ENCODE measurements around the gene MS4A6A.
"Not testable (repeated sequence)": the region's sequence is repeated elsewhere in the genome, so short reads cannot be mapped to it uniquely, and the experiment has no call there.

The MS4A6A gene

GRCh38 chr11:60184824-60185511 is 2.1 kb upstream of the MS4A6A start:
- in situ Hi-C loops (cut with MboI; ENCODE audit: low sequenced_read_pairs), result no loop called here

GRCh38 chr11:60183591-60184205 is 815 bp upstream of the MS4A6A start:
- in situ Hi-C loops (cut with MboI; ENCODE audit: low sequenced_read_pairs), result no loop called here

GRCh38 chr11:60175860-60176275 is 7.0 kb downstream of the MS4A6A start:
- in situ Hi-C loops (cut with MboI; ENCODE audit: low sequenced_read_pairs), result no loop called here

GRCh38 chr11:60172011-60172410 is 10.9 kb downstream of the MS4A6A start:
- in situ Hi-C loops (cut with MboI; ENCODE audit: low sequenced_read_pairs), result no loop called here

- in situ Hi-C loops (cut with MboI; ENCODE audit: low sequenced_read_pairs), result no loop called here
Measured at GRCh38 chr11:60170566-60170965, 12.3 kb downstream of the MS4A6A start.

- in situ Hi-C loops (cut with MboI; ENCODE audit: low sequenced_read_pairs), result no loop called here
Measured at GRCh38 chr11:60169264-60169915, 13.5 kb downstream of the MS4A6A start.

GRCh38 chr11:60168306-60168705 is 14.6 kb downstream of the MS4A6A start:
- in situ Hi-C loops (cut with MboI; ENCODE audit: low sequenced_read_pairs), result no loop called here

- in situ Hi-C loops (cut with MboI; ENCODE audit: low sequenced_read_pairs), result no loop called here
Measured at GRCh38 chr11:60165951-60166350, 16.9 kb downstream of the MS4A6A start.

- in situ Hi-C loops (cut with MboI; ENCODE audit: low sequenced_read_pairs), result no loop called here
Measured at GRCh38 chr11:60165538-60165937, 17.3 kb downstream of the MS4A6A start.

- in situ Hi-C loops (cut with MboI; ENCODE audit: low sequenced_read_pairs), result no loop called here
Measured at GRCh38 chr11:60164550-60165075, 18.3 kb downstream of the MS4A6A start.

GRCh38 chr11:60161766-60162165 is 21.1 kb downstream of the MS4A6A start:
- in situ Hi-C loops (cut with MboI; ENCODE audit: low sequenced_read_pairs), result no loop called here

- in situ Hi-C loops (cut with MboI; ENCODE audit: low sequenced_read_pairs), result no loop called here
Measured at GRCh38 chr11:60161107-60161506, 21.8 kb downstream of the MS4A6A start.

- in situ Hi-C loops (cut with MboI; ENCODE audit: low sequenced_read_pairs), result no loop called here
Measured at GRCh38 chr11:60159868-60160267, 23.0 kb downstream of the MS4A6A start.

GRCh38 chr11:60159284-60159683 is 23.6 kb downstream of the MS4A6A start:
- in situ Hi-C loops (cut with MboI; ENCODE audit: low sequenced_read_pairs), result no loop called here

- in situ Hi-C loops (cut with MboI; ENCODE audit: low sequenced_read_pairs), result no loop called here
Measured at GRCh38 chr11:60158636-60159035, 24.2 kb downstream of the MS4A6A start.

GRCh38 chr11:60155931-60156330 is 27.0 kb downstream of the MS4A6A start:
- in situ Hi-C loops (cut with MboI; ENCODE audit: low sequenced_read_pairs), result no loop called here

GRCh38 chr11:60152727-60153126 is 30.2 kb downstream of the MS4A6A start:
- in situ Hi-C loops (cut with MboI; ENCODE audit: low sequenced_read_pairs), result not testable (repeated sequence)

- in situ Hi-C loops (cut with MboI; ENCODE audit: low sequenced_read_pairs), result no loop called here
Measured at GRCh38 chr11:60150279-60150678, 32.6 kb downstream of the MS4A6A start.

- in situ Hi-C loops (cut with MboI; ENCODE audit: low sequenced_read_pairs), result no loop called here
Measured at GRCh38 chr11:60145677-60146076, 37.2 kb downstream of the MS4A6A start.

GRCh38 chr11:60143768-60144167 is 39.1 kb downstream of the MS4A6A start:
- in situ Hi-C loops (cut with MboI; ENCODE audit: low sequenced_read_pairs), result no loop called here

- in situ Hi-C loops (cut with MboI; ENCODE audit: low sequenced_read_pairs), result no loop called here
Measured at GRCh38 chr11:60133917-60134316, 49.0 kb downstream of the MS4A6A start.

GRCh38 chr11:60131912-60132311 is 51.0 kb downstream of the MS4A6A start:
- in situ Hi-C loops (cut with MboI; ENCODE audit: low sequenced_read_pairs), result no loop called here
